GM12874 (cell line): ENCODE measurements around the gene DCXR.

Experiments
- TF ChIP-seq, protein P1 (sequence below): IDR thresholded peaks from 2 replicates; pipeline ENCODE4 v1.5.1; 2011; ENCODE audit warnings: low read depth, mild to moderate bottlenecking, control low read depth, low read length, moderate library complexity; ENCODE audit not compliant: insufficient read depth

The DCXR gene

DNA sequence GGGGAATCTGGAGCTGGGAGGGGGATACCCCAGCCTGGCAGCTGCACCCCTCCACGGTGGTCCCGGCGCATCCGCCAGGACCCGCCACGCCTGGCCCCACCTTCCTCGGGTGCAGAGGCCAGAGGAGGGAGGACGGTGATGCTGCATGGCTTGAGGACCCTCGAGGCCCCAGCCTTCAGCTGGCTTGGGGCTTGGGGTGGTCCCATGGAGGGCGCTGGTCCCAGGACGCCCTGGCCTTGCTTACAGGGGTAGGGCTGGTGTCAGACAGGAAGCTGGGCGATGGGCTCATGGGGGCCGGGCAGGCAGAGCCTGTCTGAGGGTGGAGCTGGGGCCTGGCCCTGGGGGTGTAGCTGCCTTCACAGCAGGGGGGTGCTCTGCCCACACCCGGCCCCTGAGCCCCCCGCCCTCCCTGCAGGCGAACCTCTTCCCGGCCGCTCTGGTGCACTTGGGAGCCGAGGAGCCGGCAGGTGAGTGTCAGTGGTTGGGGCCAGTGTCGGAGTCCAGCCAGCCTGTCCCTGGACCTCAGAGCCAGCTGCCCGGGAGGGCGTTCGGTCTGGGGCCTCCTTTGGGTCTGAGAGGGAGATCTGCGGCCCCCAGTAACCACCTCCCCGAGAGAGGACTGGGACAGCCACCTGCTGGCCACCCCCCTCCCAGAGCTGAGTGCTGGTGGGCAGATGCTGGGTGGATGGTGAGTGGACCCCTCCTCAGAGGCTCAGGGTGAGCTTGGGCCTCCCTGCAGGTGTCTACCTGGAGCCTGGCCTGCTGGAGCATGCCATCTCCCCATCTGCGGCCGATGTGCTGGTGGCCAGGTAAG lies 21.2 kb downstream of the DCXR start:
- TF ChIP-seq, protein P1, sequence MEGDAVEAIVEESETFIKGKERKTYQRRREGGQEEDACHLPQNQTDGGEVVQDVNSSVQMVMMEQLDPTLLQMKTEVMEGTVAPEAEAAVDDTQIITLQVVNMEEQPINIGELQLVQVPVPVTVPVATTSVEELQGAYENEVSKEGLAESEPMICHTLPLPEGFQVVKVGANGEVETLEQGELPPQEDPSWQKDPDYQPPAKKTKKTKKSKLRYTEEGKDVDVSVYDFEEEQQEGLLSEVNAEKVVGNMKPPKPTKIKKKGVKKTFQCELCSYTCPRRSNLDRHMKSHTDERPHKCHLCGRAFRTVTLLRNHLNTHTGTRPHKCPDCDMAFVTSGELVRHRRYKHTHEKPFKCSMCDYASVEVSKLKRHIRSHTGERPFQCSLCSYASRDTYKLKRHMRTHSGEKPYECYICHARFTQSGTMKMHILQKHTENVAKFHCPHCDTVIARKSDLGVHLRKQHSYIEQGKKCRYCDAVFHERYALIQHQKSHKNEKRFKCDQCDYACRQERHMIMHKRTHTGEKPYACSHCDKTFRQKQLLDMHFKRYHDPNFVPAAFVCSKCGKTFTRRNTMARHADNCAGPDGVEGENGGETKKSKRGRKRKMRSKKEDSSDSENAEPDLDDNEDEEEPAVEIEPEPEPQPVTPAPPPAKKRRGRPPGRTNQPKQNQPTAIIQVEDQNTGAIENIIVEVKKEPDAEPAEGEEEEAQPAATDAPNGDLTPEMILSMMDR: no peak

DNA sequence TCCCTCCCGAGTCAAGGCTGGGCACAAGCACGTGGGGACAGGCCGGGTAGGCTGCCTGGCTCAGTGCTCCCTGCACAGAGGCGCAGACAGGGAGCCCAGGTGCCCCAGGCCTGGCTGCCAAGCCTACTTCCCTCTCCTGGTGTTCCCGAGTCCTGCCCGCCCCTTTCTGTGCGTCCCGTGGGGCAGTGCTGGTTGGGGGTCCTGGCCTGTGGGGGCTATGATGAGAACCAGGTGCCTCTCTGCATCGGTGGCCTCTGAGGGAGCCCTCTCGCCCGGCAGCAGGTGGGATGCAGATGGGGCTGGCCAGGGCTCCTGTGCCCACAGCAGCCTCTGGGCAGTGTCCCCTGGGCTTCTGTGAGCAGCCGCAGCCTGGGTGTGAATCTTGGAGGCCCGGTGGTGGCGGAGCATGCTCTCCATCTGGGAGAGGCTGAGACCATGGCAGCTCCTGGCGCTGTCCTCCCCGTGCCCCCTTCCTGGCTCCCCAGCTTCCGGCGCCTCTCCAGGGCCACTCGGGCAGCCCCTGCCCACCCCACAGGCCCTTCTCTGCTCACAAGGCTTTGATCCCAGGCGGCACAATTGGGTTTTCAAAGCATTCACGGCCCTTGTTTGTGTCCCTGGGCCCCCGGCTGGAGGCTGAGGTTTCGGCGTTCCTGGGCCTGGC lies 22.1 kb downstream of the DCXR start:
- TF ChIP-seq, protein P1: no peak

DNA sequence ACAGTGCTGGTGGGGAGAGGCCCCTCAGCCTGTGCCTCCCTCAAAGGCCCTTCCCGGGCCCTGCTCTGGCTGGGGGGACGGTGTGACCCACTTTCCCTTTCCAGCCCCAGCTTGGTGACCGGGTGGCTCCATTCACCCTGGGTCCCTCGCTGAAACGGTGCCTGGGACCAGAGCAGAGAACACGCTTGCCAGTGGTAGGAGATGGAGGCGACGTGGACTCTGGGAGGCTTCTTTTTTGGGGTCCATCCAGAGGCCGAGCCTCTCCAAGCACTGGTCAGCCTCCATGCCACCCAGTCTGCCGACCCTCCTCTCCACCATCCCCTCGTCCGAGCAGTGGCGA lies 22.6 kb downstream of the DCXR start:
- TF ChIP-seq, protein P1: no peak

DNA sequence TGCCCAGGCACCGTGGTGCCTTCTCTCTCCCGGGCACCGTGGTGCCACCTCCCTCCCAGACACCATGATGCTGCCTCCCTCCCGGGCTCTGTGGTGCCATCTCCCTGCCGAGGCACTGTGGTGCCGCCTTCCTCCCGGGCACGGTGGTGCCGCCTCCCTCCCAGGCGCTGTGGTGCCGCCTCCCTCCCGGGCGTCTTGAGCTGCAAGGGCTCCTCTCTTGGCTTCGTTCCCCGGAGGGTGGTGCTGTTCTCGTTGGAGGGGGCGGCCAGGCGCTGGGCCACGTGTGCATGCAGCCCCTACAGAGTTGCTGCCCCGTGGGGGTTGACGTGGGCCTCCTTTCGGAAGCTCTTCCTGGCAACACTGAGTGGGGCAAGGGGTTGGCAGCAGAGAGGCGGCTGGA lies 23.1 kb downstream of the DCXR start:
- TF ChIP-seq, protein P1: no peak

DNA sequence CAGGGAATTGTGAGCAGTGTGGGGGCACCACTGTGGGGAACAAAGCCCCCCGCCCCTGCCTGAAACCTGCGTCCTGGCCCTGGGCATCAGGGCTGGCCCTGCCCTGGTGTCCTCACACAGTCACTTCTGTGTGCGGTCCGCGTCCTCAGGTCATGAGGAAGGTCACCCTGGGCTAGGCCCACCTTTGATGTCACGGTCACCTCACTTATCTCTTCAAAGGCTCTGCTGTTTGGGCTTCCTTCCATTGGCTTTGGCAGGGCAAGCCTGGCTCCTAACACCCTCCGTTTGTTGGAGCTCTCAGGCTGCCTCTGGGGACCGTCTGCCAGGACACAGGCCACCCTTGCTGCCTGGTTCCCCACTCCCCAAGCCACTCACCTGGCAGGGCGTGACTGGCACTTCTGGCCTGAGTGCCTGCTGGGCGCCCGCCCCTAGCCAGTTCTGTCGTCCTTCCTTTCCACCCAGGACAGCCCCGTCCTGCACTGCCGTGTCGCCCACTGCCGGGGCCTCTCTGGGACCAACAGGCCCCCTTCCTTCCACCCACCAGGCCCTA lies 23.6 kb downstream of the DCXR start:
- TF ChIP-seq, protein P1: no peak

DNA sequence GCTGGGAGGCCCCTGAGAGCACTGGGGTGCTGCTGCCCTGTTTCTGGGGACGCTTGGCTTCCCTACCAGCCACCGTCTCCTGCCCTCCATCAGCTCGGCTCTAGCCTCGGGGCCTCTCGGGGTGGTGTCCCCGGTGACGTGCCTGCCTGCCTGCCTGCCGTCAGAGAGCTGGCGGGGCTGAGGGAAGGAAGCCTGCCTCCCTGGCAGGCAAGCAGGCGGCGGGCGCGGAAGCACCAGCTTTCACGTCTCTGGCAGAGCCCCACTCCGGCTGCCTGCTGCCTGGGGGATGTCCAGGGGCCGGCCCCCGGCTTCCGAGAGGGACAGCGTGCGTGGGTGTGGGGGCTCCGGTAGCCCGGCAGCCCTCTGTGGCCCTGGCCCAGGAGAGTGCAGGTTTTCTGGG lies 24.2 kb downstream of the DCXR start:
- TF ChIP-seq, protein P1: no peak

DNA sequence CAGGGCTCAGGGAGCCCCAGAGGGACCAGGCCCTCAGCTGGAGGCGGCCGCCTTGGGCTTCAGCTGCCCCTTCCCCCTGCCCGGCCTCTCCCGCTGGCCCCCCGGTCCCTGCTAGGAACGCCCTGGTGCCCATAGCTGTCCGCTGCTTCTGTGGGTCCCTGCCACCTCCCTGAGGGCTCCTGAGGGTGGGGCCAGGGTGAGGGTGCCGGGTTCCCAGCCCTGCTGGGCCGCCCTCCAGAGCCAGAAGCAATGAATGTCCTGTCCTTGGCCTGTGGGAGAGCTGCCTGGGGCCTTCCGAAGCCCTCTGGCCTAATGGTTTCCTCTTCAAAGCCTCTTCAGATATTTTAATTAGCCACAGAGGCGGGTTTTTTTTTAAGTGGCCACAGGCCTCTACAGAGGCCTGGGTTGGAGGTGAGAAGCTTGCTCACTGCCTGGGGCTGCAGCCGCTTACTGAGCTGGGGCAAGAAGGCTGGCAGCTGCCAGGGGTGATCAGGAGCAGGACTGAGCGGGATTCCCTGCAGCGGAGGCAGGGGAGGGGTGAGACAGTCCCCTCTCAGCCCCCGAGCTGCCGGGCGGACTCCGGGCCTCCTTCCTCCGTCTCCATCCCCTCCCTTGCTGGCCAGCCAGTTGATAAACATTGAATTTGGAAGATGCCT lies 24.7 kb downstream of the DCXR start:
- TF ChIP-seq, protein P1: no peak
